HuH-7 (cell line): ENCODE data around the gene CTXND1.

Source experiments
- DNase-seq: peaks from one replicate; pipeline ENCODE4 v3.0.0; 2011; ENCODE audit warnings: low spot score

The CTXND1 gene

DNA sequence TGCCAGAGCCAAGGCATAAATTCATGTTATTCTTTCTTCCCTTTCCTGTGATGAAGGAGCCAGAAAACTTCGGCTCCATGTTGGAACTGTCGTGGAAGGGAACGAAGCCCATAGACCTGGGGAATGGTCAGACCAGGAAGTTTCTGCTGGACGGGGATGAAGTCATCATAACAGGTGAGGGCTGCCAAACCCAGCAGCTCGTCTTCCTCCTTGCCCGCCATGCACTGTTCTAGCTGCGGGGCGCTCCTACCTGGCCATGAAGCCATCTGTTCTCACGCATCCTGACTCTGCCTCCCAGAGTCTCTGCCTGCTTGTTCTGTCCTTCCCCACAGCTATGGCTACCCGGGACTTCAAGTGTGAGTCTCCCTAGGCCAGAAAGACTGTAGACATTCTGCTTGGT is 71.0 kb downstream of the CTXND1 start:
- no peak for DNase-seq

- no peak for DNase-seq
Measured at GRCh38 chr15:80180468-80180867, 71.5 kb downstream of the CTXND1 start.

DNA sequence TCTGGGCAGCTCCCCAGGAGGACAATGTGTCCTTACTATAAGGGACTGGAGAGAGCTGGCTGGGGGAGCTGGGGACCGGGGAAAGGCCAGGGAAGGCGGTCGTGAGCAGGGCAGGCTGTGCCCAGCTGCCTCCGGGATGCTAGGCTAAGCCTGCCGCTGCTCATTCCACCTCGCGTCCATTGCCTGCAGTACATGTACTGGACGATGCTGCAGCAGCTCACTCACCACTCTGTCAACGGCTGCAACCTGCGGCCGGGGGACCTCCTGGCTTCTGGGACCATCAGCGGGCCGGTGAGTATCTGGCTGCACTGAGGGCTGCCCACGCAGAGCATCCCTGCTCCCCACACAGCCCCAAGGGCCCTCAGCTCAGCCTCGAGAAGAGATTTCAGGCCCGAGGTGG is 72.1 kb downstream of the CTXND1 start:
- no peak for DNase-seq

GRCh38 chr15:80179025-80179759 is 72.8 kb downstream of the CTXND1 start:
- no peak for DNase-seq

- DNase-seq, result no peak
Measured at GRCh38 chr15:80177156-80177555, 74.9 kb downstream of the CTXND1 start.

DNA sequence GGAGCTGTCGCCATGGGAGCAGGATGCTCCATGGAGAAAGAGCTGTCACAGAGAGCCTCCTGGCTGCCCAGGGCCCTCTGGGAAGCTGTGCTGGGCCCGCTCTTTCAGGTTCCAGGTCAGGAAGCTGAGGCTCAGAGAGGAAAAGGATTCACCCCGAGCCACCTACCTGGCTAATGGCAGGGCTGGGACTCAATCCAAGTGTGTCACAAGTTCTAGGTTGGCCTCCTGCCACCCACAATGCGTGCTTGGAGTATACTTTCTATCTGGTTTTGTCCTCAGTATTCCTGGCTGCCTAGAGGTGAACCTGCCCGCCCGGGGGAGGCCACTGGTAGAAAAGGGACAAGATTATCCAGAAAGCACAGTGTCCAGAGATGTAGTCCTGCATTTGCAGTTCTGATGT is 75.6 kb downstream of the CTXND1 start:
- DNase-seq, result no peak

DNA sequence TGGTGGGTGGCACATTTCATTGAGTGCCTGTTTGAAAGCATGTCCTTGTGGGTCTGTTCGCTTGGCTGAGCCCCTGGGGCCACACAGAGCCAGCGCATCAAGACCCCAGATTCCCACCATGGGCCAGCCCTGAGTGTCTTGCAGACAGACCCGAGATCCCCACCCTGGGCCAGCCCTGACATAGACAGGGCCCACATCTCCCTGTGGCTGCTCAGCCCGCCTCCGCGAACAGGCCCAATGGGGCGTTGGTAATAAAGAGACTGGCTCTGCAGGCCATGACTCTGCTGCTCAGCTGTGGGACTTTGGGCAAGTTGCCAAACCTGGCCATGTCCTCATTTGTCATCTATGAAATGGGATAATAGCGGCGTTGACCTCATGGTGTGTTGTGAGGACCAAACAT is 76.6 kb downstream of the CTXND1 start:
- DNase-seq, result no peak

DNA sequence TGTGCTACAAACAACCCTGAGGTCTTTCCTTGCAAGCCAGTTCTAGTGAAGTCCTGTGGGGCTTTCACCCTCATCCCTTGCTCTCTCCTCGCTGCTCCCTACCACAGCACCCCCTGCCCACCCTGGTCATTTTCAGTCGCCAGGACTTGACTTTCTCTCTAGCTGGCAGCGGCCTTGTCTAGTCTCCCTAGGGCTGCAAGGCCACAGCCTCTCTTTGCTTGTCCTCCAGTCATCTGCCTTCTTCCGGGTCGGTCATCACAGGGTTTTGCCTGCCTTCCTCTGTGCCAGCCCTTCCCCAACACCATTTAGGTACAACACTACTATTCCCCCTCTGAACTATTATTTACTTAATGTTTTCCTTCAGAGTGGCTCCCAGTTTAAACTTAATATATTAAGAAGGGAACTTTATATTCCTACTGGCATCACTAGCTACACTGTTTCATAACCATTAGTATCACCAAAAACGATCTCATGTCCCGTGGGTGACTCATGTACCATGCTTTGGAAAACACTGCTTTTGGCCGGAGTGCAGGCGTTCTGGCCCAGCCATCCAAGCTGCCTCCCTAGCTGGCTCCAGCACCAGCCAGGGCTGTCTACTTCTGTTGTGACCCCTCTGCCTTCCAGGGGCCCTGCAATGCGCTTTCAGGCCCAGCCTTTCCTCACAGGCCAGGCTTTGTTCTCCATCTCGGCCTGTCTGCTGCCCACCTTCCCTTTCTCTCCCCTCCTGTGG is 77.8 kb downstream of the CTXND1 start:
- DNase-seq, result no peak

DNA sequence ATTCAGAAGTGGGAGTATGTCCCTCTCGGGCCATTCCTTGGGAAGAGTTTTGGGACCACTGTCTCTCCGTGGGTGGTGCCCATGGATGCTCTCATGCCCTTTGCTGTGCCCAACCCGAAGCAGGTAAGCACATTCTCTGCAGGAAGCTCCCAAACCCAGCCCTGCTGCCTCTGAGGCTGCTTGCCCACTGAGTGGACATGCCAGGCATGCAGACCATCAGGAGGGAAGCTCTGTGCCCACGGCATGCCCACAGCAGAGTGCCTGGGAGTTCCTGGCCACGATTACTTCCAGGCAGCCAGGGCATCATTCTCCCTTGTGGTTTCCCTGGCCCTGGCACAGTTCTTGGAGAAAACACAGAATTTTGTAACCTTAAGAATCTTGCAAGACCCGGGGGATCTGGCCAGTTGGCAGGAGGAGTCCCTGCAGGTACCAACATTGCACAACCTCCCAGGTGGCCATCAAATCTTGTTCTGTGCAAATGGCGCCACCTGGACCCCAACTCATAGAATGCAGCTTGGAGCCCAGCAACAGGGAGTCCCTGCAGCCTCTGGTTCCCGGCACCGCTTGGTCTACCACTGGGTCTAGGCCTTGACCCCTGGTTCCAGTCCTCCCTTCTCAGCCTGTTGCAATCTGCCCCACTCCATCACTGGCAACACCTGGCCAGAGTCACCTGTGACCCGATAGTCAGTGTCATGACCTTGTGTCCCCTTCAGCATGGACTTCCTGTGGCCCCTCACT is 78.8 kb downstream of the CTXND1 start:
- DNase-seq, result peak; percentile 82

GRCh38 chr15:80172401-80172800 is 79.6 kb downstream of the CTXND1 start:
- DNase-seq, result no peak

DNA sequence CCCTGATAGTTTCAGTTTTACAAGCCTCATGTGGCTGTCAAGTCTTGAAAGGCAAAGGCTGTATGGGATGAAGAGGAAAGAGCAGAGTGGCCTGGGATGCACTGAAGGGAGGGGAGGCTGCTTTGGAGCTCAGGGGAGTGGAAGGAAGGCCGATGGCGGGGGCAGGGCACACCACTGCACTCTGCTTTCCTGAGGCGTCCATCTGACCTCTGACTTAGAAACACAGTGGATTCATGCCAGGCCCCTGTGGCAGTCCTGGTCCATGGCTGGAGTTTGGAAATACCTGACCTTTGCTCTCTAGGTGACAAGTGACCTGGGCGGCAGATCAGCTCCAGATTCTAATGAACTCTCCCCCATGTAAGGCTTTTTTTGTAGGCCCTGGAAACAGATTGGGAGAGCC is 80.2 kb downstream of the CTXND1 start:
- DNase-seq, result peak; percentile 46

- DNase-seq, result no peak
Measured at GRCh38 chr15:80170596-80170995, 81.4 kb downstream of the CTXND1 start.

GRCh38 chr15:80169768-80170357 is 82.2 kb downstream of the CTXND1 start:
- no peak for DNase-seq

GRCh38 chr15:80168421-80168820 is 83.6 kb downstream of the CTXND1 start:
- no peak for DNase-seq

DNA sequence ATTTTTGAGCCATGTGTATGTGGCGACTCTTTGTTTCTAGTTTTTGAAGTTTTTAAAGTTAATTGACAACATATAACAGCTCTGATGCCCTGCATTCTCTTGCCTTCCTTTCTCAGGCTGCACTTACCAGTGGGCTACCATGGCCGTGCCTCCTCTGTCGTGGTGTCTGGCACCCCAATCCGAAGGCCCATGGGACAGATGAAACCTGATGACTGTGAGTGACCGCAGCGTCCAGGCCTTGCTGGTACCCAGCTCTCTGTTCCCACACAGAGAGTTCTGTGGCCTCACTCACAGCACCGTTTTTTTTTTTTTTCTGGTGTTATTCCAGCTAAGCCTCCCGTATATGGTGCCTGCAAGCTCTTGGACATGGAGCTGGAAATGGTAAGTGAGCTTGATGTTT is 84.1 kb downstream of the CTXND1 start:
- DNase-seq, result no peak

- no peak for DNase-seq
Measured at GRCh38 chr15:80163897-80164296, 88.1 kb downstream of the CTXND1 start.

- DNase-seq, result no peak
Measured at GRCh38 chr15:80163217-80163616, 88.8 kb downstream of the CTXND1 start.

DNA sequence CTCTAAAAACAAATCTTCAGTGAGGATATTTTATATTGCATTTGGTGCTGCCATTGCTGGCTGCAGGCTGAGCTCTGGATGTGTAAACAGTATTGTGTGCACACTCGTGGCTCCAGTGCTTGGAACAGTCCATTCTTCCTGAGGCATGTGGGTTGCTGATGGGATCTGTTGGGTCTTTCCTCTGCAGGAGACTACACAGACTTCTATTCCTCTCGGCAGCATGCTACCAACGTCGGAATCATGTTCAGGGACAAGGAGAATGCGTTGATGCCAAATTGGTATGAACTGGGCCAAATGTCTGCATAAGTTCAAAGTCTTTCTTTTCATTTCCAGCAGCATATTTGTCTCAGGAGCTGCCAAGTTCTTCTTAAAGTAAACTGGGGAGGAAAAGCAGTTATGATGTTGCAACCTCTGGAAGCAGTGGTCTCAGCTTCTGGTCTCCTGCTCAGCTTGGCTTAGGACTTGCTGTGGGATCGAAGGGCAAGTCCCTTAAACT is 89.9 kb downstream of the CTXND1 start:
- DNase-seq, result no peak

- no peak for DNase-seq
Measured at GRCh38 chr15:80161468-80162016, 90.5 kb downstream of the CTXND1 start.

DNA sequence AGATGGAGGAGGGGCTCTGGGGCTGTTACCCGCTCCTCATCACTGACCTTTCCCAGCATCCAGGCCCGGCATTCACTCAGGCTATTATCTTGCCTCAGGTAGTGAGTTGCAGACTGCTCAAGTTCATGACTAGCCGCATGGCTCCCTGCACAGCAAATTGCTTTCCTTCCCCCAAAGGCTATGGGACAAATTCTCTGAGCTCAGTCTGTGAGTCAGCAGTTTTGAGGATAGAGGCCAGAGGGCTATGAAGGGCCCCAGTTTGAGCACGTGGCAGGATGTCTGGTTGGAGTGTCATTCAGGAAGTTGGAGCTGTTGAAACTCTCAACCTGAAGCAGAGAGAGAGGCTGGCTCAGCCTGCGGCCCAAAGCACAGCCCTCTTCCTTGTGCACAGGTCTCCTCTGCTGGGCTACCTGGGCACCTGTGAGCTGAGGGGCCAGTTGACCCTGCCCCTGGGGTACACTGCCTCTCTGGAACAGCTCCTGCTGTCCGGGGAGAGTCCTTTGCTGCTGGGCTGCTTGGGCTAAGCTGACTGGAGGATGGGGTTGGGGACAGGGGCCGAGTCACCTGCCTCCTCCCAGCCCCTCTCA is 91.3 kb downstream of the CTXND1 start:
- no peak for DNase-seq

DNA sequence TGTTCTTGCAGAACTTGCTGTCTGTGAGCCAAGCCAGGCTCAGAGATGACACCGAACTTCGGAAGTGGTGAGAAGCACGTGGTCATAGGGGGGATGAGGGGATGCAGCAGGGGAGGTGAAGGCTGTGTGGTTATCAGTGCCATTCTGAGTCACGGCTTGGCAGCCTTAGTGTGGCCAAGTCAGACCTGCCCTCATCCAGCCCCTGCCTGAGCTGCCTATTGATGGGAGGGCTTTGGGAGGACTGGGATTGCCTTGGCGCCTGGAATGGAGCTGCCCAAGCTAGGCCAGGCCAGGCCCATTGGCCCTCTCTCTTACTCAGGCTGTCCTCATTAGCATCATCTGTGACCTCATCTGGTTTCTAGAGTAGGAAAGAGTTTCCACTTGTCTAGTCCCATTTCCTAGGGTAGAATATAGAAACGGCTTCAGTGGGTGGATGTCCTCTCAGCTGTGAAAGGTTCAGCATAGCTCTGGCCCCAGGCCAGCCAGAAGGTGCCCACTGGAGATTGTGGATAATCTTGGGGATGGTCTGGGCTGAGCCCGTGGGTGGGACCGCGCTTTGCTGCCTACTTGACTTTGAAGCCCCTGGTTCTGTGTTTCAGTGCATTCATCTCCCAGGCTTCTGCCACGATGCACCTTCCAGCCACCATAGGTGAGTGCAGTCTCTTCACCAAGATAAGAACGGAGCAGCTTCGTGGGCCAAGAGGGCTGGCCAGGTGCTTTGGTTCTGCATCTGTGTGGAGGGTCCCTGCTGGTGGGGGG is 92.0 kb downstream of the CTXND1 start:
- no peak for DNase-seq
